Stimulated activated effector memory CD8-positive, alpha-beta T cell treated with anti-CD3 and anti-CD28 coated beads, Interleukin-12 subunit alpha, Interleukin-12 subunit beta, amount 100 ng/mL, for 72 hours (primary cell): ENCODE data around the gene LRRC4C.

Experiments
- ATAC-seq: fragments of 150-1000 bp; cut with Tn5 transposase; 2 replicates; pipeline ENCODE4 v1.10.0; 2021
- DNase-seq, 2 donors: peaks; one replicate each; pipeline ENCODE4 v3.0.0; 2021 to 2022; ENCODE audit warnings: low spot score in 2 of 2
- H3K27ac Mint-ChIP-seq: one replicate; pipeline ENCODE4 v1.8.0; 2022; ENCODE audit warnings: mild to moderate bottlenecking, mixed read lengths
- H3K36me3 Mint-ChIP-seq: one replicate; pipeline ENCODE4 v1.8.0; 2022; ENCODE audit warnings: mild to moderate bottlenecking, mixed read lengths
- H3K4me1 Mint-ChIP-seq: one replicate; pipeline ENCODE4 v1.8.0; 2022; ENCODE audit warnings: mixed read lengths
- H3K4me3 Mint-ChIP-seq: one replicate; pipeline ENCODE4 v1.8.0; 2022; ENCODE audit warnings: mild to moderate bottlenecking, mixed read lengths
- H3K9me3 Mint-ChIP-seq: one replicate; pipeline ENCODE4 v1.8.0; 2022; ENCODE audit warnings: mixed read lengths

LRRC4C gene

DNA sequence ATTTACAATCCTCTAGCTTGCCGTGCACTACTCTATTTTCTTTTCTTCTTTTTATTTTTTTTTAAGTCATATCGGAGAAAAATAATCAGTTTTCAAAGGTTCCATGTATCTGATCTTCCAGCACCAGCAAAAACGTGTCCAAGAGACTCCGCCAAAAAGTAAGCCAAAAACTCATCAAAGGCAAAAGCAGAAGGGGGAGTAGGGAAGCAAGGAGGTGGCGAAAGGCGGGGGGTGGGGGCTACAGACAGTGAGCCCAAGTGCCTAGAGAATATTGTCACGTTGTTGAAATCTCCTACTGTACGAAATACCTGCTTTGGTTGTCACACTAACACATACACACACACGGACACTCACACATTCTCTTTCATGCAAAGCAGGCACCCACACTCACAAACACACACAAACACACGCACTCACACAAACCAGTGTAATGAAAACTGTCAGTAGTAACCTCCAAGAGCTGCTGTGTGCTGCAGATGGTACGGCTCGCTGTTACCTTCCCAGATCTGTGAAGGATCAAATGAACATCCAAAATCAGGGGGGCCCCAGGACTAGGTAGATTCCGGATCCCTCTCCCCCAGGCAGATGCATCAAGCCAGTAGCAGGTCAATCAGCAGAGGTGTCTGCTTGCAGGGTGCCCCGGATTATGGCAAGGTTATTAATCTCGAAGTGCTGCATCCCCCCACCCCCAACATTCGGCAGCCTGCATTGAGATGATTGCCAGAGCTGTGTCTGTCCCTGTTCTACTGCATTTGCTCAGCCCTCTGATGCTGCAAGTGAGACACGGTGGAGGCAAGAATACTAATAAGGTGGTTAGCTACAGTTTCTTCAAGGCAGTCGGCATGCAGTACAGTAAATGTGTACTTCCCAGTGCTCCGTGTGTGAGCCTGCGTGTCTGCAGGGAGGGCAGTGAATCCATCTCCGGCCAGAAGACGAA, at the start of gene LRRC4C:
Gene LRRC4C (minus strand): TSS at position 188 of the 937 bp plus-strand sequence.
- H3K4me1 Mint-ChIP-seq, result no peaks in the 10 kb centered on the region
- no peaks in the 10 kb centered on the region for H3K36me3 Mint-ChIP-seq
- DNase-seq (no peak), ATAC-seq (no peak)
- no peak within 1 kb of the TSS for H3K4me3 Mint-ChIP-seq
- H3K9me3 Mint-ChIP-seq, result peaks cover 7% of the 10 kb centered on the region
- H3K27ac Mint-ChIP-seq, result no peak within 1 kb of the TSS

DNA sequence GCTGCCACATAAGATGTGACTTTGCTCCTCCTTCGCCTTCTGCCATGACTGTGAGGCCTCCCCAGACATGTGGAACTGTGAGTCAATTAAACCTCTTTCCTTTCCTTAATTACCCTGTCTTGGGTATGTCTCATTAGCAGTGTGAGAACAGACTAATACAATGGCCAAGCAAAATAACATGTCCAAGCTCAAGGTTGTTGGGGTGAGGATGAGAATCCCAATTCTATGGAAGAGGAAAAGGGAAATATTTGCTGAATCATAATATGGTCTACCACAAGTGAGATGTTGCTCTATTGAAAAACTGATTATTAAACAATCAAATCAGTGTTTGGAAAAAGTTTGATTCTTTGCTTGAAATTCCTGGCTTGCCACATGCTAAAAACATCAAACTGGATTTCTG, 48.7 kb upstream of the LRRC4C start:
- DNase-seq (no peak), ATAC-seq (no peak)
- H3K4me1 Mint-ChIP-seq, result no peaks in the 10 kb centered on the region
- no peaks in the 10 kb centered on the region for H3K36me3 Mint-ChIP-seq
- H3K4me3 Mint-ChIP-seq, result no peak overlapping the region
- H3K9me3 Mint-ChIP-seq, result peaks cover 32% of the 10 kb centered on the region
- H3K27ac Mint-ChIP-seq, result no peak overlapping the region

DNA sequence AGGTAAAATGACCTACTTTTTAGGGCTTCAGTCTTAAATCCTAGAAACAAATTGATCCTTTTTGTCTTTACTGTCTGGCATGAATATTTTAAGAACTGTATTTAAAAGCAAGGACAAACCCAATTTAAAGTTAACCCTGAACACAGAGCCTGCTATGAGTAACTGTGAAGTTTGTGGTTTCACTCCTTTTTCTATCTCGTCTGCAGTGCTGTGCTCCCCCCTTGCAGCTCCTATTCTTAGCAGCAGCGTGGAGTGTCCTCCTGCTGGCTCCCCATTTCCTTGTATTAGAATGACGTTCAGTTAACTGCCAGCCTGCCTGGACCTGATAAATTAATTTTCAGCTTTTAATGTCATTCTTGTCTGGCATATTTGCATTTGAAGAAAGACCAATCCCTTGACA, 40.0 kb upstream of the LRRC4C start:
- no peak overlapping the region for H3K27ac Mint-ChIP-seq
- no peak for DNase-seq
- ATAC-seq, result no peak
- H3K9me3 Mint-ChIP-seq, result peaks cover 29% of the 10 kb centered on the region
- H3K36me3 Mint-ChIP-seq, result no peaks in the 10 kb centered on the region
- no peak overlapping the region for H3K4me3 Mint-ChIP-seq
- no peaks in the 10 kb centered on the region for H3K4me1 Mint-ChIP-seq

DNA sequence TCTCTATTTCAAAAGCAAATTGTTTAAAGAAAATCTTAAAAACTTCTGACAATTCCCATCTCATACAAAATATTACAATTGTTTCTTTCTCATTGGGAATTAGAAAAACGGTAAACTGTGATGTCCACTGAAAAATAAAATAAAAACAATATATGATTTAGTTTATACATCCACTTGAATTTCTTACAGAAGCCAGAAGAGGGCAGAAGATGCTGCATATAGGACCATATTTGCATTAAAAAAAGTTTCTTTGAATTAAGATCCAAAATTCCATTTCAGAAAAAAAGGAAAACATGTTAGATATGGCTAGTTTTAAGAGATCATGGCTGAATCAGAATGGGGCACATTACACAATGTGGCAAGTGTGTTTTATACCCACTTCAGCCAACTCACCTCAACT, 39.3 kb upstream of the LRRC4C start:
- DNase-seq (no peak), ATAC-seq (no peak)
- H3K4me1 Mint-ChIP-seq, result no peaks in the 10 kb centered on the region
- H3K4me3 Mint-ChIP-seq, result no peak overlapping the region
- no peaks in the 10 kb centered on the region for H3K36me3 Mint-ChIP-seq
- H3K9me3 Mint-ChIP-seq, result peaks cover 25% of the 10 kb centered on the region
- no peak overlapping the region for H3K27ac Mint-ChIP-seq

DNA sequence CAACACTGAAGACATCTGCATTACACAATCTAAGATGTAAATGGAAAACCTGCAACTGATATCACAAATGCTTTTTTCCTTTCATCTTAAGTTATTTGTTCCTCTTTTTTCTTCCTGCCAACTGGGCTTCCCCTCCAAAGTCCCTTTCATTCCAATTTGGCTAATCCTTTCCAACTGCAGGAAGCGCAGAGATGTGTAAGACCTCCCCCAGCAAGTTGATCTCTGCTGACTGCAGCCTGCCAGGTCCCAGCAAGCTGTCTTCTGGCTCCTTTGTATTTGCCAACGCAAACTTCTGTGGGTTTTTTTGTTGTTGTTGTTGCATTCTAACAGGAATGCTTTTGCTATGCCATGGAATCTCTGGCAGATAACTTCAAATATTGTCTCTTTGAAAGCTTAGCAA, 38.5 kb upstream of the LRRC4C start:
- no peaks in the 10 kb centered on the region for H3K36me3 Mint-ChIP-seq
- H3K27ac Mint-ChIP-seq, result no peak overlapping the region
- no peak overlapping the region for H3K4me3 Mint-ChIP-seq
- DNase-seq (no peak), ATAC-seq (no peak)
- peaks cover 22% of the 10 kb centered on the region for H3K9me3 Mint-ChIP-seq
- H3K4me1 Mint-ChIP-seq, result no peaks in the 10 kb centered on the region

DNA sequence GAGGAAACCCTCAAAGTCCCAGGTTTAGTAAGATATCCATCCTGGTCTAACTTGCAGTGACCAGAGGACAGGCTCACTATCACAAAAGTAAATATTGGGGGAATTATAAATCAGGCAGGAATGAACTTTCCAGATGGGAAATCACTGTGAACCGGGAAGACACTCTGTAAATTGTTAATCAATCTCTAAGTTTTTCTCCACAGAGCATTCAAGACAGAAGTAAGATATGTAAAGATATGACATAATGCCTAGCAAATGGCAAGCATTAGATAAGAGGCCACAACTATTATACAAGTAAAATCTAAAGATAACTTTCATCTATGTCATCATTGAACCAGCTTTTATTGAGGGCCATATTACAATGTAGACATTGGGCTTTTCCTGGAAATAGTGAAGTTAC, 35.3 kb upstream of the LRRC4C start:
- no peak for DNase-seq
- no peak overlapping the region for H3K27ac Mint-ChIP-seq

DNA sequence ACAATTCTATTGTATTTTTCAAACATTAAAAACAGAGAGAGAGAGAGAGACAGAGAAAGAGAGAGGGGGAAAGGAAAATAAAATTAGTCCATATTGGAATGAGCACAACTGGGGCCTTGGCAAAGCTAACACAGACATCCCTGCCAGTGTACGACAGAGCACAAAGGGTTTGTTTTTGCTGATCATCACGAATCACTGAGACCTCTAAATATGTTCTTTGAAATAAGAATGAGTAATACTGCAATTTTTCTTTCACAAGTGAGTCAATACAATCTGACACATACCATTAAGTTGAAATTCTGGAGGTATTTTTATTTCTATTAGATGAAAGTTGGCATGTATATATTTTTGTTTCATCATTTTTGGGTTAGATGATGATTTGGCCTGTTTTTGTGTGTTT, 27.0 kb upstream of the LRRC4C start:
- Mint-ChIP-seq H3K36me3 (no peaks in the 10 kb centered on the region), H3K4me1 (no peaks in the 10 kb centered on the region), H3K27ac (no peak overlapping the region), H3K4me3 (no peak overlapping the region), H3K9me3 (peaks cover 18% of the 10 kb centered on the region)
- no peak for ATAC-seq
- no peak for DNase-seq

More for the DNA sequence above, 35.3 kb upstream of the LRRC4C start:
- no peak for ATAC-seq
- Mint-ChIP-seq H3K36me3 (no peaks in the 10 kb centered on the region), H3K4me1 (no peaks in the 10 kb centered on the region), H3K4me3 (no peak overlapping the region), H3K9me3 (peaks cover 18% of the 10 kb centered on the region)

DNA sequence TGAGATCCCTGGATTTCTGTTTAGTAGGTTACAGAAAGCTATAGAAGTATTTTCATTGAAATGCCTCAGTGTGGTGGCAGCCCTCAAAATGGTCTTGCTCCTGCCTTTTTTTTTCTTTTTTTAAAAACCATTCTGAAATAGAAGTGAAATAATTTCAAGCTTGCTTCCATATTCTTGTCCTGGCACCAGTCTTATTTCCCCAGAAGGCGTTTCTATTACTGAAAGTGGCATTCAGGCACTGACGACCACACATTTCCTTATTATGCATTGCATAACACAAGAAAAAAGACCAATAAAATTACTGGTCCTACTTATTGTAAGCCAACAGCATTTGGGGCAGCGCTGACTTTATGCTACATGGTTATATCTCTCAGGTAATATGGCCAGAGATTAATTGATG, 24.5 kb upstream of the LRRC4C start:
- DNase-seq (no peak), ATAC-seq (no peak)
- Mint-ChIP-seq H3K9me3 (peaks cover 13% of the 10 kb centered on the region), H3K36me3 (no peaks in the 10 kb centered on the region), H3K4me1 (no peaks in the 10 kb centered on the region), H3K4me3 (no peak overlapping the region), H3K27ac (no peak overlapping the region)

DNA sequence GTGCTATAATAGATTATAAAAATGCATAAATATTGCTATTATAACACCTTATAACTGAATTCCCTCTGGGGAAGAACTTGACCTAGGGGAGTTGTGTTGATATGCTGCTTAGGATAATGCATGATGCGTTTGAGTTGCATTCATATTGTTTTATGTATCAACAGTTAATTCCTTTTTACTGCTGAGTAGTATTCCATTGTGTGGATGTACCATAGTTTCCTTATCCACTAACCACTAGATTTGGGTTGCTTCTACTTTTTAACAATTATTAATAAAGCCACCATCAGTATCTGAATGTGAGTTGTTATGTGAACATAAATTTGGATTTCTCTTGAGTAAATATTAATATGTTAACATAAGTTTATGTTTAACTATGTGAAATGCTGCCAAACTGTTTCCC, 19.7 kb upstream of the LRRC4C start:
- Mint-ChIP-seq H3K27ac (no peak overlapping the region), H3K36me3 (no peaks in the 10 kb centered on the region), H3K9me3 (peaks cover 15% of the 10 kb centered on the region), H3K4me1 (no peaks in the 10 kb centered on the region), H3K4me3 (no peak overlapping the region)
- DNase-seq (no peak), ATAC-seq (no peak)

DNA sequence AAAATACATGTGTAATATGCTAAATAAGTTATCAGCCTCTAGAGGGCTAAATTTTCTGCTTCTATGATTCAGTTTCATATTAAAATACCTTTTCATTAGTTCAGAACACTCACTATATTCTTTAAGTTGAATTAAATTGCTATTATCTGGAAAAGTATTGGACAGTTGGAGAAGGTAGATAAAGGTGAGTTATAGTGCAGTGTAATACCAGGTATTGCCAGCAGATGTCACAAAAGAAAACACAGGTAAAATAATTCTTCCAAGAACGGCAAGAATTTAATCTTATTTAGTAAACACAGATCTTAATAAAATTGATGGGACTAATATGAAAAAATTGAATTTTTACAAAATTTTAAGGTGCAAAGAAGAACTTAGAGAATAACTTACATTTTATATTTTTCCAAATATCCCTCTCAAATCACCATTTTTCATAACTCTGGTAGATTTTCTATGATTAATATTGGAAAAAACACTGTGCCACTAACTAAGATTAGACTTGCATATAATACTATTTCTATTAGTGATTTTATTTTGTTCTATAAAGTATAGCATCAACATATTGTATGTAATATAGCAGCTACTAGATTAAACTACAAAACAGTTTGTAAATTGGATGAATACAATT, 1.7 kb upstream of the LRRC4C start:
- no peak overlapping the region for H3K4me3 Mint-ChIP-seq
- no peaks in the 10 kb centered on the region for H3K4me1 Mint-ChIP-seq
- H3K36me3 Mint-ChIP-seq, result no peaks in the 10 kb centered on the region
- ATAC-seq (no peak), DNase-seq (no peak)
- no peak overlapping the region for H3K27ac Mint-ChIP-seq
- peaks cover 10% of the 10 kb centered on the region for H3K9me3 Mint-ChIP-seq

DNA sequence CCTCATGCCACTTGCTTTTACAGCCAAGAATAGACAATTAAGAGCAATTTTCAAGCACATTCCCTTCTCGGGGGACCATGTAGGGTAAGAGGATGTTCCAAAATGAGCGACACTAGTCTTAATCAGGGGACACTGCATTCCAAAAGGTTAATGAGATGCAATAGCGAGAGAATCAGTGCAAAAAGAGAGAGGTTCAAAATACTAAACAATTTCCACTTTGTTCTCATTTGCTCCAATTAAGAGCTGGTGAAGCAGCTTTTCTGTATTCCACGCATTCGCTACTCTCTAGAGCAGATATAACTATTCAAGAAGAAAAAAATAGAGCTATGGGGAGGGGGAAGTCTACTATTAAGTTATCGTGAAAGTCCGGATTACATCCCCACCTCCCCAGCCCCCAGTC, 811 bp downstream of the LRRC4C start:
- H3K27ac Mint-ChIP-seq, result no peak overlapping the region
- ATAC-seq, result no peak
- H3K4me3 Mint-ChIP-seq, result no peak overlapping the region
- DNase-seq, result no peak
- no peaks in the 10 kb centered on the region for H3K36me3 Mint-ChIP-seq
- H3K9me3 Mint-ChIP-seq, result peaks cover 7% of the 10 kb centered on the region
- H3K4me1 Mint-ChIP-seq, result no peaks in the 10 kb centered on the region

DNA sequence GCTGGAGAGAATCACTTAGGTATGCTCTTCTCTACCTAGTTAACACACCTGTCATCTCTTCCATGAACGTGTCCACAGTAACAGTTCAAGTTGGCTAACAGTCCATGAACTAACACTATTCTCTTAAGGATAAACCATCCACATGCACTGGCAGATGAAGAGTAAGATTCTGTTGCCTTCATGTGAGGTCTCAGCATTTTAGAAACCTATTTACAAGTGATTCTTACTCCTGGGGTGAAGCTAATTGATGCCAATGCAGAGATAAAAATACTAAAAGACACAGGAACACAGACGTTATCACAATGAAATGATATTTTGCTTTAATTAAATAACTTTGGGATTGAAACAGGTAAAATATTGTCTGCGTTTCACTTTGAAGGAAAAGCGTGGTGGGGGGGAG, 1.3 kb downstream of the LRRC4C start:
- Mint-ChIP-seq H3K9me3 (peaks cover 6% of the 10 kb centered on the region), H3K36me3 (no peaks in the 10 kb centered on the region), H3K4me1 (no peaks in the 10 kb centered on the region), H3K4me3 (no peak overlapping the region), H3K27ac (no peak overlapping the region)
- DNase-seq (no peak), ATAC-seq (no peak)

DNA sequence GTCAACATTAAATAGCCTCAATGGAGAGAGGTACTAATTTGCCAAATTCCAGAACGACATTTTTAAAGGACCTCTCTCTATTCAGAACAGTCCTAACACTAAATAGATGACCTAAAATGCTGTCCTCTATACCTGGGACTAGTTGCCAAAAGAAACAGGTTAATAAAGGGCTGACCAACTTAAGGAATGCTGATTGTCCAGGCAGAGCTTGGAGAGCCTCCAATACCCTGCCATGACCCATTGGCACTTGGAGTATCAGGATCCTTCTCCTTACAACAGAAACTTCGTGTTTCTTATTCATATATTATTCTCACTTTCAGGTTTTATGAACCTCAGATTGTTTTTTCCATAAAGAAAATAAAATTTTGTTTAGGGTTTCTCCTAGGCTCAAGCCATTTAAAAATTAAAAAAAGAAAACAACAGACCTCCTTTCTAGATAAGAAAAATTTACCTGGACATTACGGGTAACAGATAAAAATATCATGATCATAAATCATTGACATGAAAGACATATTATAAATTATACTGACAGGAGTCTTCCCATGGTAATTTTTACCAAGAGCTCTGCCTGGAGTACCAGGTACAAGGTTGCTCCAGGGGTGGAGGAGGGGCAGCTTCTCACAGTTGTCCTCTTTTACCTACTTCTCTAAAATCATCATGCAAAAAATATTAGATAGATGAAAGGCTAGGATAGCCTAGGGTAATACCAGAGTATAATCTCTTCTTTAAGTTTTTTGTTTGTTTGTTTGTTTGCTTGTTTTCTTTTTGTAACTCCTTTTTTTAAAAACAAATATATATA, 2.0 kb downstream of the LRRC4C start:
- Mint-ChIP-seq H3K4me1 (no peaks in the 10 kb centered on the region), H3K4me3 (no peak overlapping the region), H3K27ac (no peak overlapping the region), H3K9me3 (peaks cover 3% of the 10 kb centered on the region), H3K36me3 (no peaks in the 10 kb centered on the region)
- ATAC-seq, result no peak
- DNase-seq, result no peak

DNA sequence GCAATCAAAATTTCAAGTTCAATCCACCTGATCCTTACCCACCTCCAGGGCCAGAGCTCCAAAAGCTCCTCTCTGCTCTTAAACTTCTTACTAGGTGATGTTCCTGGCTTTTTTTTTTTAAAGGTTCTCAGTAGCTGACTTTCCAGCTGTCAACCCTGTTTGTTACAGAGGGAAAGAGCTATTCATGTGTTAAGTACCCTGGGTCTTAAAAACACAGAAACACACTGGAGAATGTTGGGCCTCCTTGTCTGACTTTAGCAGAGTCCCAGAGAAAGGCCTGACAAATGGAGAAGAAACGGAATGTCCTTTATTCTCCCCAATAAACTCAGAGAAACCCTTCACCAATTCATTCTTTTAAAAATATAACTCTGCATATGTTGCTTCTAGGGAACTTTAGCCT, 3.2 kb downstream of the LRRC4C start:
- Mint-ChIP-seq H3K4me3 (no peak overlapping the region), H3K27ac (no peak overlapping the region), H3K4me1 (no peaks in the 10 kb centered on the region), H3K9me3 (peaks cover 4% of the 10 kb centered on the region), H3K36me3 (no peaks in the 10 kb centered on the region)
- no peak for DNase-seq
- ATAC-seq, result no peak

DNA sequence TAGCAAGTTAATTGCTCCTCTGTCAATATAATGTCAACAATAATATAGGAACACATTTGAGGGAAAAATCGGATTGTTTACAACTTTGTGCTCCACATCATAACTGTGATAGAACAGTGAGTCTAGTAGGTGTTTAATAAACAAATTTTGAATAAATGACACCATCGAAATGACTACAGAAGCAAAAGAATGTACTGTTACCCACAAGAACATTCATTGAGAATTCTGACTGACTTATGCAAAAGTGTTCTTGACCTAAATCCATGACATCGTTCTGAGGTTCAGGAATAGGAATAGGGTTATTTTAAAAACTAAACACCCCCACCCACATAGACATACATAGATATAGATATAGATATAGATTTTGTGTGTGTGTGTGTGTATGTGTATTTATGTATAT, 8.4 kb downstream of the LRRC4C start:
- H3K9me3 Mint-ChIP-seq, result peaks cover 14% of the 10 kb centered on the region
- no peak overlapping the region for H3K4me3 Mint-ChIP-seq
- ATAC-seq (no peak), DNase-seq (no peak)
- no peaks in the 10 kb centered on the region for H3K36me3 Mint-ChIP-seq
- no peaks in the 10 kb centered on the region for H3K4me1 Mint-ChIP-seq
- H3K27ac Mint-ChIP-seq, result no peak overlapping the region
